ENCODE measurements around the gene THSD8. TPM values are rescaled to one million over a fixed set of nuclear protein-coding genes. Genes with fewer than 3 reads are reported as not detected.

The THSD8 gene
- total RNA-seq, 4 donors from 2014 or later, result not detected

DNA sequence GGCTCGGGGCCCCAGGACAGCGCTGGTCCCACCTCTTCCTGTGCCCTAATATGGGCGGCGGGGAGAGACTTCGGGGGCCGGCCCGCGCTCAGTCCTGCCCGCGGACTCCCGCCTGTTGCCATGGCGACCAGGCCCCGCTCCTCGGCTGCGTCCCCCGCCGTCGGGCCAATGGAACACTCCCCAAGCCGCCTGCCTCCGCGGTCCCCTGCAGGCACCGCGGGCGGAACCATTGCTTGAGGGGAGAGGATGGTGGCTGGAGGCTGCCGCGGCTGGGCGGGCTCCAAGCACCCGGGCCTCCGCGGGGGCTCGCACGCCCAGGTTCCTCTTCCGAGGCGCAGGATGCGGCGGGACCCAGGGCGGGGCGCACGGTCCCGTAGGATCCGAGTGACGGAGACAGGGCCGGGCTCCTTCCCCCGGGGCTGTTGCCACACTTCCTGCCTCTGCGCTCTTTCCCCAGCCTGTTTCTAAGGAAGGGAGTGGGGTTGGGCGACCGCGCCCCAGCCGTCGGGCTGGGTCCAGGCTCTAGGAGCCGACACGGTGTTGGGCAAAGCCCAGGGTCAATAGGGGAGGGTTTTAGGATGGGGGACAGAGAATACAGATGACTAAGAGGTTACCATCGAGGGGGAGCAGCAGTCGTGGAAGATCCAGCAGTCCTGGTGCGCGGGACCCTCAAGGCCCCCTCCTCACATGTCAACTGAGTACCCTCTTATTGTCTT, 11.8 kb upstream of the THSD8 start:
- WGBS, 2 donors (ENCODE audit: low coverage in 1 of 2), result 2 to 3% methylated on average over 8 to 11 of the region's 56 CpGs
- peaks cover 0 to 71% (median 31%) of the 10 kb centered on the region in 3 donors for H3K4me1 ChIP-seq
- no peaks in the 10 kb centered on the region for H3K36me3 ChIP-seq
- peak; percentile 92 to 95 for TF ChIP-seq POLR2A (IDR thresholded peaks at IDR 0.05)
- peak; percentile 99 for TF ChIP-seq POLR2AphosphoS5 (IDR thresholded peaks at IDR 0.05)
- TF ChIP-seq EP300 (IDR thresholded peaks at IDR 0.05), result no peak
- no peak for TF ChIP-seq CTCF (IDR thresholded peaks at IDR 0.05)
- ATAC-seq, result peak; percentile 71
- H3K27ac ChIP-seq, result peak overlapping the region; percentile 89 to 100 (median 98)
- H3K27me3 ChIP-seq, result no peaks in the 10 kb centered on the region
- no peaks in the 10 kb centered on the region for H3K9me3 ChIP-seq
- peak overlapping the region; percentile 60 to 97 for H3K4me3 ChIP-seq

DNA sequence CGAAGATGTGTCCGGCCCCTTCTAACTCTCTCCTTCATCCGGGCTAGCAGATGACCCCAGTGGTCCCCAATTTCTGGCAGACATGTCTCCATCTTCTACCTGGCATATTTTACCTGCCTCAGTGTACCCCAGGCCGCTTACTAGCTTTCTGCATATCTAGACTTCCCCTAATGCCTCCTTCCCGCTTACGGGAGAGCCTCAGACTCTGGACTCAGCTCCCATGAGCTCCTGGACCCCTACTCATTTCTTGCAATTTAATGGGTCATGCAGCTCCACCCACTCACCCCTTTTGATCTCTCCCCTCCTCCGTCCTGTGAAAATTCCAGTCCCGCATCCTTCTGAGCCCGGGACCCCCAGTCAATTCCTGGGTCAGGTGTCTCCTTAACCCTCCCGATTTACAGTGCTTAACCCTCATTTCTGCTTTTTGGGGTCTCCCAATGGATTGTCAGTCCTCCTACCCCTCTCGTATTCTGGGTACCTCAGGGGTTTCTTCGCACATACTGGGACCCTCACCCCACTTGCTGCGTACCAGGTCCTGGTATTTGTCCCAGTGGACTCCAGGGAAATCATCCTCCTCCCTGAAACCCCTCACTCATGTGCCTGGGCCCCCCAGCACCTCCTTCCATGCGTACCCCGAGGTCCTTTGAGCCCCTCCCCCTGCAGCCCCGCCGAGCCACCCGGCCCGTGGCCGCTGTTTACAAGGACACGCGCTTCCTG, 11.1 kb upstream of the THSD8 start:
- Histone ChIP-seq H3K4me3 (peak overlapping the region; percentile 60 to 97), H3K27ac (peak overlapping the region; percentile 89 to 100 (median 98)), H3K9me3 (no peaks in the 10 kb centered on the region), H3K27me3 (no peaks in the 10 kb centered on the region), H3K36me3 (no peaks in the 10 kb centered on the region), H3K4me1 (peaks cover 0 to 71% (median 26%) of the 10 kb centered on the region in 3 donors)
- ATAC-seq, result no peak
- TF ChIP-seq POLR2A (IDR thresholded peaks at IDR 0.05) (no peak), EP300 (IDR thresholded peaks at IDR 0.05) (no peak), CTCF (IDR thresholded peaks at IDR 0.05) (no peak), POLR2AphosphoS5 (IDR thresholded peaks at IDR 0.05) (no peak)
- 0 to 4% methylated on average over 9 to 15 of the region's 22 CpGs for WGBS, 2 donors (ENCODE audit: low coverage in 1 of 2)

DNA sequence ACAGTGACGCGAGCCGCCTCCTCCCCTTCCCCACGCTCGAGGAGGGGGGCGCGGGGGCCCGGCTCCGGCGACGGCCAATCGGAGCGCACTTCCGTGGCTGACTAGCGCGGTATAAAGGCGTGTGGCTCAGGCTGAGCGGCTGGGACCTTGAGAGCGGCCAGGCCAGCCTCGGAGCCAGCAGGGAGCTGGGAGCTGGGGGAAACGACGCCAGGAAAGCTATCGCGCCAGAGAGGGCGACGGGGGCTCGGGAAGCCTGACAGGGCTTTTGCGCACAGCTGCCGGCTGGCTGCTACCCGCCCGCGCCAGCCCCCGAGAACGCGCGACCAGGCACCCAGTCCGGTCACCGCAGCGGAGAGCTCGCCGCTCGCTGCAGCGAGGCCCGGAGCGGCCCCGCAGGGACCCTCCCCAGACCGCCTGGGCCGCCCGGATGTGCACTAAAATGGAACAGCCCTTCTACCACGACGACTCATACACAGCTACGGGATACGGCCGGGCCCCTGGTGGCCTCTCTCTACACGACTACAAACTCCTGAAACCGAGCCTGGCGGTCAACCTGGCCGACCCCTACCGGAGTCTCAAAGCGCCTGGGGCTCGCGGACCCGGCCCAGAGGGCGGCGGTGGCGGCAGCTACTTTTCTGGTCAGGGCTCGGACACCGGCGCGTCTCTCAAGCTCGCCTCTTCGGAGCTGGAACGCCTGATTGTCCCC, 10.4 kb upstream of the THSD8 start, which contains the start of gene JUNB:
TSS of gene JUNB (plus strand) at position 142 of the 706 bp plus-strand sequence. CDS start at position 428, 286 bp downstream.
- Histone ChIP-seq H3K4me1 (peaks cover 0 to 71% (median 26%) of the 10 kb centered on the region in 3 donors), H3K27ac (peak within 1 kb of the TSS; percentile 89 to 100 (median 98)), H3K36me3 (no peaks in the 10 kb centered on the region), H3K4me3 (peak within 1 kb of the TSS; percentile 60 to 97), H3K27me3 (no peaks in the 10 kb centered on the region), H3K9me3 (no peaks in the 10 kb centered on the region)
- ATAC-seq, result peak; percentile 54
- TF ChIP-seq CTCF (IDR thresholded peaks at IDR 0.05) (peak in 1 of 4 experiments; percentile 26), POLR2A (IDR thresholded peaks at IDR 0.05) (peak; percentile 100), EP300 (IDR thresholded peaks at IDR 0.05) (peak; percentile 59), POLR2AphosphoS5 (IDR thresholded peaks at IDR 0.05) (peak; percentile 100)
- no CpG with 5 or more reads among the region's 73 CpGs for WGBS, 2 donors (ENCODE audit: low coverage in 1 of 2)

GRCh38 chr19:12792051-12792852, 9.6 kb upstream of the THSD8 start:
- 0% methylated on average over 8 of the region's 84 CpGs; no CpG with 5 or more reads in 1 of the 2 donors for WGBS, 2 donors (ENCODE audit: low coverage in 1 of 2)

More at GRCh38 chr19:12792051-12792852, 9.6 kb upstream of the THSD8 start:
- Histone ChIP-seq H3K27ac (peak overlapping the region; percentile 89 to 100 (median 98)), H3K4me1 (peaks cover 0 to 69% (median 25%) of the 10 kb centered on the region in 3 donors), H3K4me3 (peak overlapping the region; percentile 60 to 97), H3K36me3 (peaks cover 0 to 7% of the 10 kb centered on the region in 2 donors), H3K27me3 (no peaks in the 10 kb centered on the region), H3K9me3 (no peaks in the 10 kb centered on the region)
- TF ChIP-seq POLR2A (IDR thresholded peaks at IDR 0.05) (peak; percentile 42 to 48), CTCF (IDR thresholded peaks at IDR 0.05) (no peak), POLR2AphosphoS5 (IDR thresholded peaks at IDR 0.05) (peak; percentile 84), EP300 (IDR thresholded peaks at IDR 0.05) (no peak)
- no peak for ATAC-seq

Measured in gastroesophageal sphincter (tissue), 4 donors.